Measurements from ENCODE around the gene SCFD2. TPM values are rescaled to one million over a fixed set of nuclear protein-coding genes. Genes with fewer than 3 reads are reported as not detected.

The SCFD2 gene
- total RNA-seq, 1 donor from 2014 or later: 13.2 TPM

- Histone ChIP-seq H3K27me3 (ENCODE audit: low read depth) (no peaks in the 10 kb centered on the region), H3K9me3 (no peaks in the 10 kb centered on the region), H3K36me3 (no peaks in the 10 kb centered on the region), H3K4me3 (no peak overlapping the region), H3K4me1 (no peaks in the 10 kb centered on the region), H3K27ac (no peak overlapping the region)
- intact Hi-C loops (cut with DNase I): no loop called here
- DNase-seq (no peak), ATAC-seq (no peak)
- TF ChIP-seq, protein P1, sequence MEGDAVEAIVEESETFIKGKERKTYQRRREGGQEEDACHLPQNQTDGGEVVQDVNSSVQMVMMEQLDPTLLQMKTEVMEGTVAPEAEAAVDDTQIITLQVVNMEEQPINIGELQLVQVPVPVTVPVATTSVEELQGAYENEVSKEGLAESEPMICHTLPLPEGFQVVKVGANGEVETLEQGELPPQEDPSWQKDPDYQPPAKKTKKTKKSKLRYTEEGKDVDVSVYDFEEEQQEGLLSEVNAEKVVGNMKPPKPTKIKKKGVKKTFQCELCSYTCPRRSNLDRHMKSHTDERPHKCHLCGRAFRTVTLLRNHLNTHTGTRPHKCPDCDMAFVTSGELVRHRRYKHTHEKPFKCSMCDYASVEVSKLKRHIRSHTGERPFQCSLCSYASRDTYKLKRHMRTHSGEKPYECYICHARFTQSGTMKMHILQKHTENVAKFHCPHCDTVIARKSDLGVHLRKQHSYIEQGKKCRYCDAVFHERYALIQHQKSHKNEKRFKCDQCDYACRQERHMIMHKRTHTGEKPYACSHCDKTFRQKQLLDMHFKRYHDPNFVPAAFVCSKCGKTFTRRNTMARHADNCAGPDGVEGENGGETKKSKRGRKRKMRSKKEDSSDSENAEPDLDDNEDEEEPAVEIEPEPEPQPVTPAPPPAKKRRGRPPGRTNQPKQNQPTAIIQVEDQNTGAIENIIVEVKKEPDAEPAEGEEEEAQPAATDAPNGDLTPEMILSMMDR (IDR thresholded peaks at IDR 0.05): no peak
Observed at GRCh38 chr4:52852711-52853110, 513.1 kb downstream of the SCFD2 start.

- H3K4me3 ChIP-seq: no peak overlapping the region
- intact Hi-C loops (cut with DNase I): no loop called here
- ATAC-seq (no peak), DNase-seq (no peak)
- H3K27me3 ChIP-seq (ENCODE audit: low read depth): no peaks in the 10 kb centered on the region
- H3K36me3 ChIP-seq: no peaks in the 10 kb centered on the region
- TF ChIP-seq, protein P1 (IDR thresholded peaks at IDR 0.05): no peak
- no peaks in the 10 kb centered on the region for H3K4me1 ChIP-seq
- no peak overlapping the region for H3K27ac ChIP-seq
- no peaks in the 10 kb centered on the region for H3K9me3 ChIP-seq
Observed at GRCh38 chr4:52852041-52852440, 513.8 kb downstream of the SCFD2 start.

- intact Hi-C loops (cut with DNase I): no loop called here
- no peak overlapping the region for H3K27ac ChIP-seq
- TF ChIP-seq, protein P1 (IDR thresholded peaks at IDR 0.05): no peak
- DNase-seq (no peak), ATAC-seq (no peak)
- H3K27me3 ChIP-seq (ENCODE audit: low read depth): no peaks in the 10 kb centered on the region
- H3K9me3 ChIP-seq: no peaks in the 10 kb centered on the region
- no peaks in the 10 kb centered on the region for H3K36me3 ChIP-seq
- H3K4me1 ChIP-seq: no peaks in the 10 kb centered on the region
- H3K4me3 ChIP-seq: no peak overlapping the region
Observed at GRCh38 chr4:52850406-52851124, 515.3 kb downstream of the SCFD2 start.

DNA sequence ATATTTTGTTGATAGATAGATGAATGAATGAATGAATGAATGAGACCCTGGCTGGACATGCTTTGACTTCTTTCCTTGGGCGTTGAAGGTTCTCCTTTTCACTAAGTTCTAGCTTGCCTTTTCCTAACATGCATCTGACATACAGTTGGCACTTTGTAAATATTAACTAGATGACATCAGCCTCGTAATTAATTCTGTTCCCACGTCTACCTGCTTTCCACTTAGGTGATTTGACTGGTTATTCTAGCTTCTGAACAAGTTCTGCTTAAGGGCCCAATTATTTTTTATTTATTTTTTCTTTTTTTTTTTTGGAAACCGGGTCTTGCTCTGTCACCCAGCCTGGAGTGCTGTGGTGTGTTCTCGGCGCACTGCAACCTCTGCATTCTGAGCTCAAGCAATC, 517.6 kb downstream of the SCFD2 start:
- Histone ChIP-seq H3K27ac (no peak overlapping the region), H3K4me1 (no peaks in the 10 kb centered on the region), H3K9me3 (no peaks in the 10 kb centered on the region), H3K36me3 (no peaks in the 10 kb centered on the region), H3K4me3 (no peak overlapping the region), H3K27me3 (ENCODE audit: low read depth) (no peaks in the 10 kb centered on the region)
- DNase-seq: no peak
- intact Hi-C loops (cut with DNase I): no loop called here
- ATAC-seq: no peak
- TF ChIP-seq, protein P1 (IDR thresholded peaks at IDR 0.05): no peak

DNA sequence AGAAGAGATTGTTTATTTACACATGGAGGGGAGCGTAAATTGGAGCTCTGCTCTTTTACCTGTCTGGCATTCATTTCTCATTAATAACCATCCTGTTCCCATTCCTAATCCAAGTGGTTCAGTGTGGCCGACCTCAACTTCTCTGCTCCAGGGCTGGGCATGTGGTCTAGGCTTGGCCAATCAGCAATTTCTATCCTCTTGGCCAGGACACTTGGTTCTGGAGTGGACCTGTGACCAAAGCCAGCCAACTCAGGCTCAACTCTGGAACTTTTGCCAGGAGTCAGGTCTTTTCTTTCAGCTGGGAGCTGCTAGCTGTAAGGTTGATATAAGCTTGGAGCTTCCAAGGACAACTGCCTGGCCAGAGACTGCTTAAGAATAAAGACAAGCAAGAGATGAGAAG, 519.4 kb downstream of the SCFD2 start:
- Histone ChIP-seq H3K9me3 (no peaks in the 10 kb centered on the region), H3K27me3 (ENCODE audit: low read depth) (no peaks in the 10 kb centered on the region), H3K27ac (no peak overlapping the region), H3K4me1 (peaks cover 9% of the 10 kb centered on the region), H3K36me3 (no peaks in the 10 kb centered on the region), H3K4me3 (no peak overlapping the region)
- DNase-seq (no peak), ATAC-seq (no peak)
- TF ChIP-seq, protein P1 (IDR thresholded peaks at IDR 0.05): no peak
- intact Hi-C loops (cut with DNase I): no loop called here

Data from lower lobe of right lung (tissue), 2 donors.